Stimulated activated CD4-positive, alpha-beta T cell treated with anti-CD3 and anti-CD28 coated beads, Interleukin-1b, Interleukin-23, amount 100 ng/mL, for 1 hour (primary cell): Measurements from ENCODE around the gene CAAP1.
A peak's percentile ranks its signal among the peaks of the same experiment; 100 is the strongest.
"Not testable (repeated sequence)": the region's sequence is repeated elsewhere in the genome, so short reads cannot be mapped to it uniquely, and the experiment has no call there.

Experiments
- DNase-seq, 2 donors: peaks; one replicate each; pipeline ENCODE4 v3.0.0-alpha.2; 2020; ENCODE audit warnings: low read depth in 2 of 2

Gene CAAP1, protein sequence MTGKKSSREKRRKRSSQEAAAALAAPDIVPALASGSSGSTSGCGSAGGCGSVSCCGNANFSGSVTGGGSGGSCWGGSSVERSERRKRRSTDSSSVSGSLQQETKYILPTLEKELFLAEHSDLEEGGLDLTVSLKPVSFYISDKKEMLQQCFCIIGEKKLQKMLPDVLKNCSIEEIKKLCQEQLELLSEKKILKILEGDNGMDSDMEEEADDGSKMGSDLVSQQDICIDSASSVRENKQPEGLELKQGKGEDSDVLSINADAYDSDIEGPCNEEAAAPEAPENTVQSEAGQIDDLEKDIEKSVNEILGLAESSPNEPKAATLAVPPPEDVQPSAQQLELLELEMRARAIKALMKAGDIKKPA

DNA sequence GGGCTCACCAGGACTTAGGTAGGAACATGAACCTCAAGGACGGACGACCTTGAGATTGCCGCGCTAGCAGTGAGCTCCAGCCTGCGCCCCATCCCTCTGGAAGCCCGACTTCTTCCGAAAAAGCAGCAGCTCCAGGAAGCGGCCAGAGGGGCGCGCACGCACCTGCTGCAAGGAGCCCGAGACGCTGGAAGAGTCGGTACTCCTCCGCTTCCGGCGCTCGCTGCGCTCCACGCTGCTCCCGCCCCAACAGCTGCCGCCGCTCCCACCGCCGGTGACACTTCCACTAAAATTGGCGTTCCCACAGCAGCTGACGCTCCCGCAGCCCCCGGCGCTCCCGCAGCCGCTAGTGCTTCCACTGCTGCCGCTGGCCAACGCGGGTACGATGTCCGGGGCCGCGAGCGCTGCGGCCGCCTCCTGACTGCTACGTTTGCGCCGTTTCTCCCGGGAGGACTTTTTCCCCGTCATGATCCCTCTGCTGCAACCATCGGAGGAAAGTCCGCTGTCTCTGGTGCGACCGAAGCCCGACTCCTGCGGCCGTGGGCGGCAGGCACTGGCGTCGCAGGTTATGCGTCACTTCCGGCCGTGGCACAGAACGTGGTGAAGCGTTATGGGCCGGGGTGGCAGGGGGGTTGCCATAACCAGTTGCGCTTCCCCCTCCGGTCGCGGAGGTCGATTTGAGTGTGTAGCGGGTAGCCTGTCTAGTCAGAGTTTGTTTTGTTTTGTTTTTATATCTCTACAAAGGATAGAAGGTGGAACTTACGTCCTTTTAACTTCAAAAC is at the start of gene CAAP1:
CAAP1 (minus strand) TSS at position 552 of the 779 bp plus-strand sequence; CDS start at position 465, 87 bp downstream.
- DNase-seq: peak; percentile 70 to 81

DNA sequence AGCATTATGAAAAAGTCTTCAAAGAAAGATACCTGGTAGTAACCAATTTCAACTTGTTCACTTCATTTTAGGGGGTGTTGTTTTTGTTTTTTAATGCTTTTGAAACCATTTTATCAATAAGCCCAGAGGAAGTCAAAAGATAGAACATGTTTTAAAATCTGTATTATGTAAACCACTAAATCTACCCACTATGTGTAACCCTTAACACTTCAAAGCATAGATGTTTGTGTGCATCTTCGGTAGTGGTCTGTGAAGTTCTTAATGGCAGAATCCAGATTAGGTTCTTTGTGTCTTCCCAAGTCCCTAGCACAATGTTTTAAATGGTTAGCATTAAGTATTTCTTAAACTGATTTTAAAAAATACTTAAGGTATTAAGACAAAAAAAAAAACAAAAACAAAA is 48.2 kb upstream of the CAAP1 start:
- DNase-seq: no peak

DNA sequence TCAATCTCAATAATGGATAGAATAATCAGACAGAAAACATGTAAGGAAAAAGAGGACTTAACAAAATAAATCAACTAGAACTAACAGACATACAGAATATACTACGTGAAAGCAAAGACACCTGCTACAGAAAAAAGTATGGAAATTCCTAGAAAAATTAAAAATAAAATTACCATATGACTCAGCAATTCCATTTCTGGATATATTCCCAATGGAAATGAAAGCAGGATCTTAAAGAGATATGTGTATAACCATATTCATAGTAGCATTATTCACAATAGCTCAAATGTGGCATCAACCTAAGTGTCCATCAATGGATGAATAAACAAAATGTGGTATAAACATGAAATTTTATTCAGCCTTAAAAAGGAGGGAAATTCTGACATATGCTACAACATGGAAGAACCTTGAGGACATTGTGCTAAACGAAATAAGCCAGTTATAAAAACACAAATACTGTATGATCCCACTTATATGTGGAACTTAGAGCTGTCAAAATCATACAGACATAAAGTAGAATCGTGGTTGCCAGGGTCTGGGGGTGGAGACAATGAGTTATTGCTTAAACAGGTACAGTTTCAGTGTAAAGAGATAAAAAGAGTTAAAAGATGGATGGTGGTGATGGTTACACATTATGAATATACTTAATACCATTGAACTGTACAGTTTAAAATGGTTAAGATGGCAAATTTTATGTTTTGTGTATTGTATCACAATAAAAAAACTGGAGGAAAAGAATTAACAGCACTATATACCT is 47.5 kb upstream of the CAAP1 start:
- no peak for DNase-seq

DNA sequence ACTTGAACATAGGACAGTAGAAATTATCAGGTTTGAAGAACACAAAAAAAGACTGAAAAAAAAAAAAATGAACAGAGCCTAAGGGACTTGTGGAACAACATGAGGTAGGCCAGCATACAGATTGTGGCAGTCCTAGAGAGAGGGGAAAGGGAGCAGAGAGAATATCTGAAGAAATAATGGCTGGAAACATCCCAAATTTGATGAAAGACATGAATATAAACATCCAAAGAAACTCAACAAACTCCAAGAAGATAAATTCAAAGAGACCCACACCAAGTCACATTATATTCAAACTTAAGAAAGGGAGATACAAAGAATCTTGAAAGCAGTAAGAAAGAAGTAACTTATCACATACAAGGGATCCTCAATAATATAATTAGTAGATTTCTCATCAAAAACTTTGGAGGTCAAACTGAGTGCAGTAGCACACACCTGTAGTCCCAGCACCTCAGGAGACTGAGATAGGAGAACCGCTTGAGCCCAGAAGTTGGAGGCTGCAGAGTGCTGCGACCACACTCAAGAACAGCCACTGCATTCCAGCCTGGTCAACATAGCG is 45.3 kb upstream of the CAAP1 start:
- DNase-seq: no peak

DNA sequence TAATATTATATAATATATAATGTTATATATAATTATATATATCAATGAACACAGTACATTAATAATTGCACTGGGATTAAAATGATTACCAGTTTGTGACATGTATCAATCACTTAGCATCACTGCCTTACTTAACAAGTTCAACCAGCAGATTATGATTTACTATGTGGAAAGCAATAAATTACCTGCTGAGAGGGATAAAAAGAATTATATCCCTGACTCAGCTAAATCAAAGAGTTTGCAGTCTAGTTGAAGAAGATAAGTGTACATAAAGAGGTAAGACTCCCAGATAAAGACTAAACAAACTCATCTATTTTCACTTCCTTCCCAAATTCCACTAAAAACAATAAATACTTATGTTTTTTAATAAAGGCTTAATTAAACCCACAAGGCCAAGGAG is 43.2 kb upstream of the CAAP1 start:
- DNase-seq: no peak

DNA sequence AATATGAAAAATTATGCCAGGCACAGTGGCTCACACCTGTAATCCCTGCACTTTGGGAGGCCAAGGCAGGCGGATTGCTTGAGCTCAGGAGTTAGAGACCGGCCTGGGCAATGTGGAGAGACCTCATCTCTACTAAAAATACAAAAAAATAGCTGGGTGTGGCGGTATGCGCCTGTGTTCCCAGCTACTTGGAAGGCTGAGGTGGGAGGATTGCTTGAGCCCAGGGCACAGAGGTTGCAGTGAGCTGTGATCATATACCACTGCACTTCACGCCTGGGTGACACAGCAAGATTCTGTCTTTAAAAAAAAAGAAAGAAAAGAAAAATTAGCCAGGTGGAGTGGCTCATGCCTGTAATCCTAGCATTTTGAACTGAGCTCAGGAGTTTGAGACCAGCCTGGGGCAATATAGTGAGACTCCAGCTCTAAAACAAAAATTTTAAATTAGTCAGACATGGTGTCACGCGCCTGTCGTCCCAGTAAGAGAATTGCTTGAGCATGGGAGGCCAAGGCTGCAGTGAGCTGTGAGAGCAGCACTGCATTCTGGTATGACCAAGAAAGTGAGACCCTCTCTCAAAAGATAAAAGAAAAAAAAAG is 36.4 kb upstream of the CAAP1 start:
- DNase-seq: no peak

DNA sequence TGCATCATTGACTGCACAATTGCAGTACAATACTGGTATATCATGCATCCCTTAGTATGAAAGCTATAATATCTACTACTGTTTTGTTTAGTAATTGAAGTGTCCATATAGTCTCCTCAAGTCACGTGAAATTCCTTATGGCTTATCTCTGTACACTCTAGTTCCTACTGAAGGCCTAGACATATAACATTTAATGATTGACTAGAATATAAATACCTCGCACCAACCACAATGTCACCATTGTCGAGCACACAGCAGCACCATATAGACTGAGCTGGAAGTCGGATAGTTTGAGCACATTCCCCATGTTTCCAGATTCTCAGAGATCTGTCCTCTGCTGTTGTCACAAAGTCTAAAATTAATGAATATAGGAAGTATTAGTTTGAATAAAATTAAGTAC is 33.0 kb upstream of the CAAP1 start:
- DNase-seq: no peak

DNA sequence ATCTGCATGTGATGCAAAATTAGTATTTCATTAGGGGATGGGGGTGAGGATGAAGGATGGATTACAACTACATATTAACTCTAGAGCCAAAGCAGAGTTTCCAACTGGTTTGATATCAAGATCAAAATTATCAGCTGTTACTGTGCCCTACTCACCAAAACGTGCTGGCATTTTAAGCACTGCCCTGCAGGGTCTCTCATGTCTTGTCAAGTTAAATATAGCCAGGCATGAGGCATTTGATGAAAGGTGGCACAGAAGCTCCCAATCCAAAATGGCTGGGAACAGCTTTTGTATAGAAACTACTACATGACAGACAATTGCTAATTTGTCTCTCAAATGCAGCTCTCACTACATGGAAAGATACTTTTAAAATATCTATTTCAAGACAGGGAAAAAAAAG is 27.1 kb upstream of the CAAP1 start:
- no peak for DNase-seq

DNA sequence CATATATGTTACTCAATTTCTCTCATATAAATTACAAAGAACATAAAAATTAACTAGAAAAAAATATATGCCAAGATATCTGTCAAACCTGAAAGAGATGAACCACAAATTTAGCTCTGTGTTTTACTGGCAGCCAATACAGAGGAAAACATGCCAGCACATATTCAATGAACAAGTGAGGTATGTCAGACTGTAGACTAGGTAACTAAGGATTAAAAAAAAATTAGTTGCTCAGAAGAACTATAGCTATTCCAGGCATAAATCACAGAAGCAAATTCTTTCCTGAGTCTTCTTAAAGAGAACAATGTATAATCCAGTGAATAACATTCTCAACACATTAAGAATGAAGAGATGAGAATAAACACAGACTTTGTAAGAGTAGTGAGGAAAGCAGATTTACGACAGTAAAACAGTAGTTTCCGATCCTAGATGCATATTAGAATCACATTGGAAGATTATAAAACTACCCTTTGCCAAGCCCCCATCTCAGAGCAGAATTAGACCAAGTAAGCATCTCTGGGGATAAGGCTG is 20.6 kb upstream of the CAAP1 start:
- no peak for DNase-seq

DNA sequence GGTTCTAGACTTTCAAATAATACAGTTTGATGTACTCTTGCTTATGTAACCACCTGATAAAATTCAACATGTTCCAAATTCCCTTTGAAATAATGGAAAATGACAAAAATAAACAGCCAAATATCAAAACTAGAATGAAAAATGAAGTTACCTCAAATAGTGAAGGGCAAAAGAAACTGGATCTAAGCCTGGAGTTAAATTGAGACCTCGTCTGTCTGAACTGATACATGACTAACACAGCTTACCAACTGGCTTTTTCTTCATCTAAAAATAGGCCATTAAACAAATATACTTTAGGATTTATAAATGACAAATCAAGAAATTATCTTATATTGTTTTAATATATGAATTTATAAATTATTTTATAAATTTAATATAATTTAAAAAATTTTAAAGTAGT is 12.1 kb upstream of the CAAP1 start:
- no peak for DNase-seq

DNA sequence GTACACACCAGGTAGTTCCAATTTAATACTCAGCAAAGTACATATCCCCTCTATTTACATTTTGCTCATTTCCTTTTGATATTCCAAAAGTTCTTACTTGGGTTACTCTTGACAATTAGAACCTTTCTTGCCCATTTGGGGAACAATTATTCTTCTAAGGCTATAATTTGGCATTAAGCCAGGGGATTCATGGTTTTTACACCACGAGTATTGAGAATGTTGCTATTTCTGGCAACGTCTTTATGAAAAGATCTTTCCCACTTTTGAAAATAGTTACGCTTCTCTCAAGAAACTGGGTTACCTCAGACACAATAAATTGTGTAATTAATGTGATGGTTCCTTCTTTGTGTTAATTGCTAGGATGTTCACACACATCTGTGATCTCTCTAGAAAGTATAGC is 11.5 kb upstream of the CAAP1 start:
- DNase-seq: no peak

DNA sequence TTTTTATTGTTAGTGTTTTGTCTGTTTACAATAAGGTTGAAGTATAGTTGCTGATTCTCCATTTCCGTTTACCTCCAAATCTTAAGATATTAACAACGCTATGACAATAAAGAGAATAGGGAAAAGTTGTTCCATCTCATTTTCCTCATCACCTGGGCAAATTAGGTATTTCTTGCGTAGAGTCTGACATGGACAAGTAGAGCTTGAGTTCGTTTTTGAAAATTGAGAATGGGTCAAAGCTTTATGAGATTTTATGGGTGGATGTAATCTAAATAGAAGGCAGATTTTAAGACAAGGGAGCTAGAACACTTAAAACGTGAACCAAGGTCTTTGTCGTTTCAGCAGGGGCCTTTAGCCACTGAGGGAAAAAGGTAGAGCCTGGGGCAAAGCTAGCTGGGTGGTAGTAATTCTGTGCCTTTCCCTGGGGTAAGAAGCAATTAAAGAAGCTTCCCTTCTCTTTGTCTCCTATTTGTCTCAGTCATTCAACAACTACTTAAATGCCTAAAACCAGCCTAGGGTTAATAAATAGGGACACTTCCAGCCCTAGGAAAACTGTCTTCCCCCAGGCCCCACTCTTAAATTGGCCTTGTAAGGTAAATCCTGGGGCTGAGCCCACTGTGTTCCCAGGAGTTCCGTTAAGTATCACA is 551 bp upstream of the CAAP1 start:
- DNase-seq: no peak

DNA sequence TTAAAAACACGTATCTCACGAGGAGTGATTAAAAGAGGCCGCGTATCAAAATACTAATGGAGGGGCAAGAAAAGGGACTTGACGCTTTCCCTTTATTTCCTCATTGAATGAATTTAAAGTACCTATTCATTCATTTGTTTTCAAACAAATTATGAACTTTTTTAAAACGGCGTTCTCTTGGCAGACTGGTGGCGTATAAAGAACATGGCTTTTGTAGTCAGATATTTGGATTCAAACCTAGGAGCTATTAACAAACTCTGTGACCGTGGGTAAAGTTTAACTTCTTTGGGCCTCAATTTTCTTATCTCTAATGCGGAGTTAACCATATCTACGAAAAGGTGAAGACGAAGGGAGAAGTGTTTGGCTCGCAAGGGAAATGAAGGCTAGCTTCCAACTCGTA is 876 bp downstream of the CAAP1 start:
- DNase-seq: no peak

DNA sequence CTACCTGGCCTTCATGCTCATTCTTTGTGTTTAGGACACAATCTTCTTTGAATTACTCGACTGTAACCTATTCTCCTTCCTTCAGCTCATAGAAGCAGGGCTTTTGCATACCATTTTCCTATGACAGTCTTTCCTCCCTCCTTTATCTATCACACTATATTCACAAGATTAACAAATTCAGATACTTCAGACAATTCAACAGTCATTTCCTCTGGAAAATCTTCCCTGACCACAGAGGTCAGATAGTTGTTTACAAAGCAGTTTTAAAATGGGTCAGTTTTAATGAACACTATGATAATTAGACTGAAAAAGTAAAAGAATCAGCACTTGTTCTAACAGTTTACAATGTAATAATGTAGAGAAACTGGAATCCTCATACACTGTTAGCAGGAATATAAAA is 4.3 kb downstream of the CAAP1 start:
- DNase-seq: no peak

DNA sequence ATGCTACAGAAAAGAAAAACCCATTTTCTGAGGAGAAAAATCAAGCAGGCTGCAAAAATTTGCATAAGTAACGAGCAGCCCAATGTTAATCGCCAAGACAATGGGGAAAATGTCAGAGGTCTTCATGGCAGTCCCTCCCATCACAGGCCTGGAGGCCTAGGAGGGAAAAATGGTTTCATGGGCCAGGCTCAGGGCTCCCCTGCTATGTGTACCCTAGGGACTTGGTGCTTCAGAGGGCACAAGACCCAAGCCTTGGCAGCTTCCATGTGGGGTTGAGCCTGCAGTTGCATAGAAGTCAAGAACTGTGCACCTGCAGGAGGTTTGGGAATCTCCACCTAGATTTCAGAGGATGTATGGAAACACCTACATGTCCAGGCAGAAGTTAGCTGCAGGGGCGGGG is 10.4 kb downstream of the CAAP1 start:
- DNase-seq: no peak

DNA sequence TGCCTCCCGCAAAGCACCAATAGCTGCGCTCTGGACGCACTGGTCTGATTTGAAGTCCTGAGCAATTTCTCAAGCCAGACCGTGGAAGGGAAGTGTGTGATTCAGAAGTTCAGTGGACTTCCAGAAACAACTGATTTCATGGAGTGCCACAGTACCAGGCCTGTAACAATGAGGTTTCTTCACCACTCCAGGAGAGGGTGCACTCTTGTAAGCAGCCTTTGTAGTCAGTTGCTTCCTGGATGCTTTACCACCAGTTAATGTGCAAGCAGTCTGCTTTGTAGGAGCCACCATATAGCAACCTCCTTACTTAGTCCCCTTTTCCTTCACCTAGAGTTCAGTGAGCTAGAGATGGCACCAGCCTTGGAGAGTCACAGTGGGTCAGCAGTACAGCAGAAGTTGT is 12.3 kb downstream of the CAAP1 start:
- no peak for DNase-seq

DNA sequence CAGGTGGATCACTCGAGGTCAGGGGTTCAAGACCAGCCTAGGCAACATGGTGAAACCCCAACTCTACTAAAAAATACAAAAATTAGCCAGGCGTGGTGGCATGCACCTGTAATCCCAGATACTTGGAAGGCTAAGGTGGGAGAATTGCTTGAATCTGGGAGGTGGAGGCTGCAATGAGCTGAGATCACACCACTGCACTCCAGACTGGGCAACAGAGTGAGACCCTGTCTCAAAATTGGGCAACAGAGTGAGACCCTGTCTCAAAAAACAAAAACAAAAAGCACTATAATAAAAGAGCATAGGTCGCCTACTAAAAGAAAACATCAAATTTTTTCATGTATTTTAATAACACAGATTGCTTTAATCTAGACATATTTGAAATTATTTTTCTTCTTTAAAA is 17.4 kb downstream of the CAAP1 start:
- not testable (repeated sequence) for DNase-seq

DNA sequence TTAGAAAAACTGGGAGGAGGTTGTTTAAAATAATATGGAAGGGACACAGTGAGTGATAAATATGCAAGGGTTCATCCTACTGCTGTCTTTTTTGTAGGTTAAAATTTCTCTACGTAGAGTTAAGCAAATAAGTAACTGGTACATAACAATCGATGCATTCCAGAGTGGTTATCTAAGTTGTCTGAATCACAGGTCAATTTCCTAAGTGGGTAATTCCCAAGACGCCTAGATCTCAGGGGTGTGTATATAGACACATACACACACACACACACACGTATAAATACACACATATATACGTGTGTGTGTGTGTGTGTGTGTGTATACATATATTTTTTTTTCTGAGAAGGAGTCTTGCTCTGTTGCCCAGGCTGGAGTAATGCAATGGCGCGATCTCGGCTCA is 22.3 kb downstream of the CAAP1 start:
- DNase-seq: no peak

DNA sequence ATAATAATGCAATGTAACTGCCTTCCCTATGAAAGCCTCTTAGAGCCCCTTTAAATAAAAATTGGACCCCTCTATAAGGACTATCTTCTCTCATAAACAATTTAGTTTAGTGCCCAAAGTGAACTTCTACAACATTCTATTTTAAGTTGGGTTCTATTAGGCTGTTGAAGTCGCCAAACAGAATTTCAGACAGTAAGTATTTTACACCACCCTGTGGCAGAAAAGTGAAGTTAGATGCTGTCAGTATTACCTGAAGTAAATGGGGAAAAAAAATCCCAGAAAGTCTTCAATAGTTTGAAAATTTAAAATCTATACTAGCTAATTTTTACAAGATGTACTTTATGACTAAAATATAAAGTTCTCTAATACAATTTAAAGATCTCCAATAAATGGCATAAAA is 29.5 kb downstream of the CAAP1 start:
- DNase-seq: no peak

DNA sequence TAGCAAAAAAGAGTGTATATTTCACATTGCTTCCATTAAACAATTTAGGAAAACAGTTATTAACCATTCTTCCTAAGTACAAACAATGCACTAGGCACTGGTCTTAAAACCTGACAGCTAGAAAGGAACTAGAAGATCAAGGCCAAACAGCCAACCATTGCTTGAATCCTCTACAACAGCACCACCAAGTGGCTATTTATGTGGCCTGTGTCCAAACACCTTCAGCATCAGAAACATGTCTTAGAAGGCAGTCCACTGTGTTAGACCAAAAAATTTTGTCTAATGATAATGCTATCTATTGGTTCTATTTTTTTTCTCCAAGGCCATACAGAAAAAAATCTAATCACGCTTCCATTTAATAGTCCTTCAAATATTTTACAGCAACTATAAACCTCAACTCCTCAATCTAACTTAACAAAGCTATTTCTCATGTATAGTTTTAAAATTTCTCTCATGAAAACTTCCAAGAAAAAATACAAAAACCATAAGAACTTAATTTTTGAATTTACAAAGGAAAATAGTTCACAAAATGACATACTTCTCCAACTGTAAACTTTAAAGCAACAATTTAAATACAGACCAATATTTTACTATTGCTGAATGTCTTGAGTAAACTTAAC is 36.1 kb downstream of the CAAP1 start:
- DNase-seq: no peak

DNA sequence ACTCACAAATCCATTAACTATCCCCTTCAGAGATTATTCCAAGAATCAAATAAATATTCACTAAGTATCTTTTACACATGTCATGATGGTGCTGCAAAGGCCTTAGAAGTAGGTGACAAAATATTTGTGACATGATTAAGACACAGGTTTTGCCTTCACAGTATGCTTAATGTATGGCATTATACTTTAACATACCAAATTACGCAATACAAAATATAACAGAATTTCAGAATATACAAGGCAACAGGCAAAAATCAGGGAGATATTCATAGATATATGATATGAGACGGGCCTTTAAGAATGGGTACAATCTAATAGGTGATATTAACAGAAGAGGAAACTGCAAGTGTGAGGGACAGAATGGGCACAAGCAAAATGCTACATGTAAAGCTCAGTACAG is 41.6 kb downstream of the CAAP1 start:
- no peak for DNase-seq
